ENCODE results near the gene CACNA1C. TPM values are rescaled to one million over a fixed set of nuclear protein-coding genes. Genes with fewer than 3 reads are reported as not detected.

CACNA1C gene
- total and polyA plus RNA-seq, 2 of the 4 experiments (the other 2 are of a cell fraction), result 1.6 to 2.6 TPM

DNA sequence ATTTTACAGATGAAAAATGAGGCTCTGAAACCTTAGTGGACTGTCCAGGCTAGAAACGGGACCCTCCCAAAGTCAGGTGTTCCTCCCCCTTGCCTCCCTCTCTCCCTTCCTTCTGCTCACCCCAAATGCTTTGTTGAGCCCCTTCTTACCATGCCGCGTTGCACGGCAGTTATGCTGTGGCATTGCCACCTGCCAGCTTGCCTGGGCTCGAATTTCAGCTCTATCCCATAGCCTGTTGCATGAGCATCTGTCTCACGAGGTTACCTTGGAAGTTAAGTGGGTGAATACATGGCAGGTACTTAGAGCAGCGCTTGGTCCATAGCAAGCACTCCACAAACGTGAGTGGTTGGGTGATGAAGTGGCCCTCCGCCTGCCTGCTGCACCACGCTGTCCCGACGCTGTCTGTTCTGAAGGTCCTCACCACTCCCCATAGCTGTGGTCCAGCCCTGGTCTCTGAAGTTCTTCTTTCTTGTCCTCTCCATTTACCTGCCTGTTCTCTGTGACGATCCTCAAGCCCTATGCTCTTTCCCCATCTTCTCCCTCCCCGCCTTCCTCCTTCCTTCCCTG, 269.9 kb downstream of the CACNA1C start:
- no peaks in the 10 kb centered on the region for H3K9me3 ChIP-seq (ENCODE audit: control insufficient read depth, insufficient read depth, low read length)
- no peak overlapping the region for H3K27ac ChIP-seq (ENCODE audit: insufficient read depth, low read length)
- in situ Hi-C loops (cut with MboI; ENCODE audit: low sequenced_read_pairs), result no loop called here
- no peak overlapping the region for H4K5ac ChIP-seq (ENCODE audit: low read depth, low read length)
- peak overlapping the region; percentile 43; the same call in 1 of the 2 replicates for H2AK5ac ChIP-seq (ENCODE audit: low read depth, low read length)
- intact Hi-C loops (cut with micrococcal nuclease), result no loop called here
- TF ChIP-seq MAFK (IDR thresholded peaks at IDR 0.05; ENCODE audit: low read depth, low read length) (no peak), RAD21 (IDR thresholded peaks at IDR 0.05; ENCODE audit: low read length) (no peak), FOS (IDR thresholded peaks at IDR 0.05; ENCODE audit: low read depth, low read length) (no peak), RFX5 (IDR thresholded peaks at IDR 0.05; ENCODE audit: low read depth, low read length) (no peak), MAZ (IDR thresholded peaks at IDR 0.05; ENCODE audit: borderline replicate concordance, low read depth, low read length) (no peak), BHLHE40 (IDR thresholded peaks at IDR 0.05; ENCODE audit: low read depth, low read length) (no peak), MXI1 (IDR thresholded peaks at IDR 0.05; ENCODE audit: borderline replicate concordance, low read depth, low read length) (no peak)
- TF ChIP-seq, protein P1, sequence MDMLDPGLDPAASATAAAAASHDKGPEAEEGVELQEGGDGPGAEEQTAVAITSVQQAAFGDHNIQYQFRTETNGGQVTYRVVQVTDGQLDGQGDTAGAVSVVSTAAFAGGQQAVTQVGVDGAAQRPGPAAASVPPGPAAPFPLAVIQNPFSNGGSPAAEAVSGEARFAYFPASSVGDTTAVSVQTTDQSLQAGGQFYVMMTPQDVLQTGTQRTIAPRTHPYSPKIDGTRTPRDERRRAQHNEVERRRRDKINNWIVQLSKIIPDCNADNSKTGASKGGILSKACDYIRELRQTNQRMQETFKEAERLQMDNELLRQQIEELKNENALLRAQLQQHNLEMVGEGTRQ (IDR thresholded peaks at IDR 0.05; ENCODE audit: low read depth, low read length), result no peak
- TF ChIP-seq, protein P2, sequence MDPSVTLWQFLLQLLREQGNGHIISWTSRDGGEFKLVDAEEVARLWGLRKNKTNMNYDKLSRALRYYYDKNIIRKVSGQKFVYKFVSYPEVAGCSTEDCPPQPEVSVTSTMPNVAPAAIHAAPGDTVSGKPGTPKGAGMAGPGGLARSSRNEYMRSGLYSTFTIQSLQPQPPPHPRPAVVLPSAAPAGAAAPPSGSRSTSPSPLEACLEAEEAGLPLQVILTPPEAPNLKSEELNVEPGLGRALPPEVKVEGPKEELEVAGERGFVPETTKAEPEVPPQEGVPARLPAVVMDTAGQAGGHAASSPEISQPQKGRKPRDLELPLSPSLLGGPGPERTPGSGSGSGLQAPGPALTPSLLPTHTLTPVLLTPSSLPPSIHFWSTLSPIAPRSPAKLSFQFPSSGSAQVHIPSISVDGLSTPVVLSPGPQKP (IDR thresholded peaks at IDR 0.05; ENCODE audit: borderline replicate concordance, low read depth, low read length), result no peak
- no peak for DNase-seq
- peak overlapping the region; percentile 20; the same call in 1 of the 2 replicates for H4K91ac ChIP-seq (ENCODE audit: insufficient read depth, low read depth, low read length)
- no TSS peak for BruUV-seq (replicated peaks)
- no peaks in the 10 kb centered on the region for H3K27me3 ChIP-seq (ENCODE audit: control insufficient read depth, insufficient read depth, low read length)
- no peaks in the 10 kb centered on the region for H4K20me1 ChIP-seq (ENCODE audit: insufficient read depth, low read length)
- 83% methylated on average over 7 of the region's 14 CpGs; no CpG with 5 or more reads in 1 of the 2 experiments for WGBS, 2 experiments (ENCODE audit: extremely low coverage in 2 of 2, insufficient read length in 1 of 2)
- no peak overlapping the region for H2AFZ ChIP-seq (replicated peaks; ENCODE audit: low read length, poor library complexity)
- H3K9me1 ChIP-seq (ENCODE audit: insufficient read depth, low read length), result peaks cover 40% of the 10 kb centered on the region
- H2AK9ac ChIP-seq (replicated peaks; ENCODE audit: low read depth, low read length, poor library complexity), result no peak overlapping the region
- no peak overlapping the region for H3K18ac ChIP-seq (ENCODE audit: low read depth, low read length)
- H2BK5ac ChIP-seq (ENCODE audit: low read depth, low read length, poor library complexity, severe bottlenecking), result no peak overlapping the region
- no peak overlapping the region; the same call in 1 of the 2 replicates for H2BK20ac ChIP-seq (ENCODE audit: low read depth, low read length)
- H3K4me3 ChIP-seq (ENCODE audit: insufficient read depth, low read depth, low read length), result no peak overlapping the region
- H3K4ac ChIP-seq (ENCODE audit: low read depth, low read length), result peak overlapping the region; percentile 52
- H4K8ac ChIP-seq (ENCODE audit: low read depth in 2 of 2, low read length in 2 of 2), result no peak overlapping the region; a peak in 1 of 4 replicates
- ChIA-PET CTCF (no interaction called here), POLR2A (ENCODE audit: unreplicated experiment) (interaction anchor here (0.5 kb wide), 1 partner anchor 322 kb away, joined by 3 read pairs; no protein-coding TSS in a partner anchor)
- peaks cover 23% of the 10 kb centered on the region for H3K4me1 ChIP-seq (ENCODE audit: control insufficient read depth, insufficient read depth, low read length)
- no peak overlapping the region for H3K23ac ChIP-seq (ENCODE audit: low read depth, low read length)
- H2BK15ac ChIP-seq (ENCODE audit: low read depth, low read length), result peak overlapping the region; percentile 65; the same call in 1 of the 3 replicates
- peaks cover 0 to 15% of the 10 kb centered on the region in 2 experiments; a peak in 2 of 4 replicates for H3K79me1 ChIP-seq (ENCODE audit: low read depth in 1 of 2, low read length in 2 of 2)
- H3K9ac ChIP-seq (ENCODE audit: low read depth, low read length), result no peak overlapping the region
- peak overlapping the region; percentile 78 for H2BK120ac ChIP-seq (ENCODE audit: low read depth, low read length)
- dilution Hi-C loops (cut with HindIII; ENCODE audit: low sequenced_read_pairs, unreplicated experiment), result no loop called here
- H3K36me3 ChIP-seq (ENCODE audit: control insufficient read depth, insufficient read depth, low read length), result no peaks in the 10 kb centered on the region
- H3K56ac ChIP-seq (ENCODE audit: extremely low read depth, insufficient read depth, low read length), result no peak overlapping the region
- no peak overlapping the region for H3K14ac ChIP-seq (replicated peaks; ENCODE audit: low read depth, low read length)
- no peak for ATAC-seq (ENCODE audit: low read depth)
- H3K4me2 ChIP-seq (ENCODE audit: low read depth, low read length), result no peak overlapping the region

All from IMR-90 (cell line).